SK-N-SH (cell line): ENCODE data around the gene RFX5. TPM values are rescaled to one million over a fixed set of nuclear protein-coding genes. Genes with fewer than 3 reads are reported as not detected.

Source experiments
- CTCF ChIA-PET: fragments of 300-600, 350-600 bp; formaldehyde crosslinking; extraction: SDS; loops from one replicate; lab custom pipeline; 2021; lab: Yijun Ruan, JAX
- POLR2A ChIA-PET: fragments of 350-600 bp; sonication (Branson Sonifier 250); formaldehyde crosslinking; extraction: SDS; loops from one replicate; lab custom pipeline; 2020; ENCODE audit warnings: antibody characterized with exemption, inconsistent platforms; lab: Yijun Ruan, JAX
- DNase-seq: peaks from one replicate; pipeline ENCODE4 v3.0.0; 2012
- H2AFZ ChIP-seq: fragments of 200-600 bp; sonication (generic); 2 replicates; pipeline ENCODE4 v1.8.1; 2016; ENCODE audit warnings: antibody characterized with exemption, mild to moderate bottlenecking, low read depth
- H3F3A ChIP-seq: fragments of 200-600 bp; sonication (generic); replicated peaks from 2 replicates; pipeline ENCODE3; 2016; ENCODE audit warnings: antibody characterized with exemption, mild to moderate bottlenecking; ENCODE audit not compliant: insufficient read depth
- H3K27ac ChIP-seq, 2 experiments: fragments of 200-500 bp in 1 of 2; fragments of 200-600 bp in 1 of 2; sonication (Bioruptor generic) in 1 of 2; sonication (generic), shearing (Covaris generic) in 1 of 2; 2 replicates each; pipeline versions ENCODE4 v1.5.1 to v1.6.1; 2014 to 2016; ENCODE audit warnings: low read depth in 2 of 2, inconsistent platforms in 1 of 2, low read length in 1 of 2, mild to moderate bottlenecking in 1 of 2, mixed read lengths in 1 of 2
- H3K27me3 ChIP-seq: fragments of 200-600 bp; sonication (generic), shearing (Covaris generic); 2 replicates; pipeline ENCODE4 v1.6.1; 2016; ENCODE audit warnings: mixed run types; ENCODE audit not compliant: insufficient read depth
- H3K36me3 ChIP-seq, 2 experiments: fragments of 200-500 bp in 1 of 2; fragments of 200-600 bp in 1 of 2; sonication (Bioruptor generic) in 1 of 2; sonication (generic) in 1 of 2; replicated peaks in 1 of 2; 2 replicates each; pipeline versions ENCODE3 to v1.5.1; 2014 to 2016; ENCODE audit warnings: low read length in 1 of 2, mild to moderate bottlenecking in 1 of 2; ENCODE audit not compliant: insufficient read depth in 2 of 2, control insufficient read depth in 1 of 2
- H3K4me1 ChIP-seq, 2 experiments: fragments of 200-500 bp in 1 of 2; fragments of 200-600 bp in 1 of 2; sonication (Bioruptor generic) in 1 of 2; sonication (generic), shearing (Covaris generic) in 1 of 2; 2 replicates each; pipeline versions ENCODE4 v1.5.1 to v1.6.1; 2014 to 2016; ENCODE audit warnings: low read depth in 1 of 2, low read length in 1 of 2, mixed run types in 1 of 2; ENCODE audit not compliant: insufficient read depth in 2 of 2, control insufficient read depth in 1 of 2
- H3K4me2 ChIP-seq: fragments of 200-600 bp; sonication (generic), shearing (Covaris generic); 2 replicates; pipeline ENCODE4 v1.6.1; 2017; ENCODE audit warnings: mixed run types
- H3K4me3 ChIP-seq, 2 experiments: fragments of 200-500 bp in 1 of 2; fragments of 200-600 bp in 1 of 2; sonication (Bioruptor generic) in 1 of 2; sonication (generic), shearing (Covaris generic) in 1 of 2; 2 replicates each; pipeline versions ENCODE4 v1.5.1 to v1.8.1; 2014 to 2016; ENCODE audit warnings: low read depth in 2 of 2, inconsistent platforms in 1 of 2, low read length in 1 of 2, mild to moderate bottlenecking in 1 of 2, mixed read lengths in 1 of 2, moderate library complexity in 1 of 2
- H3K79me2 ChIP-seq: fragments of 200-600 bp; sonication (generic); 2 replicates; pipeline ENCODE4 v1.8.1; 2017; ENCODE audit warnings: mild to moderate bottlenecking; ENCODE audit not compliant: insufficient read depth
- H3K9ac ChIP-seq: fragments of 200-600 bp; sonication (generic); 2 replicates; pipeline ENCODE4 v1.6.1; 2017; ENCODE audit warnings: mixed run types
- H3K9me2 ChIP-seq: fragments of 200-600 bp; sonication (generic); 2 replicates; pipeline ENCODE4 v1.6.1; 2017; ENCODE audit warnings: mixed run types
- H3K9me3 ChIP-seq: fragments of 200-600 bp; sonication (generic); 2 replicates; pipeline ENCODE4 v1.6.1; 2017; ENCODE audit warnings: mixed run types, mild to moderate bottlenecking, moderate library complexity
- H4K20me1 ChIP-seq: fragments of 200-600 bp; sonication (generic); 2 replicates; pipeline ENCODE4 v1.6.1; 2017; ENCODE audit warnings: mild to moderate bottlenecking, mixed run types; ENCODE audit not compliant: insufficient read depth
- CHD2 ChIP-seq: fragments of 150-350 bp; IDR thresholded peaks from 2 replicates; pipeline ENCODE4 v1.6.1; 2018; ENCODE audit warnings: low read length; ENCODE audit not compliant: partially characterized antibody
- ELF1 ChIP-seq: IDR thresholded peaks from 2 replicates; pipeline ENCODE4 v1.4.0; 2012
- EZH2phosphoT487 ChIP-seq: fragments of 200-600 bp; sonication (generic); IDR thresholded peaks from 2 replicates; pipeline ENCODE4 v1.6.1; 2017; ENCODE audit warnings: low read depth, mixed run types, mild to moderate bottlenecking, antibody characterized with exemption, moderate library complexity, borderline replicate concordance
- FOSL2 ChIP-seq: IDR thresholded peaks from 2 replicates; pipeline ENCODE4 v1.4.0; 2012; ENCODE audit warnings: low read depth, mild to moderate bottlenecking, moderate library complexity, borderline replicate concordance
- FOXJ3 ChIP-seq: sonication (generic); formaldehyde crosslinking; IDR thresholded peaks from 2 replicates; pipeline ENCODE4 v1.5.1; 2020; ENCODE audit warnings: mild to moderate bottlenecking, missing genetic modification reagents
- FOXM1 ChIP-seq: IDR thresholded peaks from 2 replicates; pipeline ENCODE4 v1.4.0; 2012; ENCODE audit warnings: low read depth, mild to moderate bottlenecking
- GABPA ChIP-seq: IDR thresholded peaks from 2 replicates; pipeline ENCODE4 v1.4.0; 2012; ENCODE audit warnings: low read depth, mild to moderate bottlenecking
- GATA2 ChIP-seq: sonication (generic); formaldehyde crosslinking; IDR thresholded peaks from 2 replicates; pipeline ENCODE4 v1.5.0; 2020; ENCODE audit warnings: mild to moderate bottlenecking, missing genetic modification reagents
- JUND ChIP-seq: IDR thresholded peaks from 2 replicates; pipeline ENCODE4 v1.4.0; 2012
- MEF2A ChIP-seq: IDR thresholded peaks from 2 replicates; pipeline ENCODE4 v1.4.0; 2012; ENCODE audit warnings: low read depth, borderline replicate concordance
- MXI1 ChIP-seq: IDR thresholded peaks from 2 replicates; pipeline ENCODE4 v1.6.1; 2012; ENCODE audit warnings: mild to moderate bottlenecking, low read depth, low read length, improper control_type of control experiment
- POLR2AphosphoS5 ChIP-seq: IDR thresholded peaks from 2 replicates; pipeline ENCODE4 v1.6.1; 2012; ENCODE audit warnings: low read depth, low read length
- RAD21 ChIP-seq: IDR thresholded peaks from 2 replicates; pipeline ENCODE4 v1.6.1; 2012; ENCODE audit warnings: mild to moderate bottlenecking, low read length
- RCOR1 ChIP-seq: fragments of 150-350 bp; IDR thresholded peaks from 2 replicates; pipeline ENCODE4 v1.6.1; 2017; ENCODE audit warnings: antibody characterized with exemption, low read length
- RFX5 ChIP-seq: IDR thresholded peaks from 2 replicates; pipeline ENCODE4 v1.6.1; 2012; ENCODE audit warnings: mild to moderate bottlenecking, improper control_type of control experiment, low read length
- RXRA ChIP-seq: IDR thresholded peaks from 2 replicates; pipeline ENCODE4 v1.4.0; 2012; ENCODE audit warnings: low read depth, mild to moderate bottlenecking, borderline replicate concordance
- SIN3A ChIP-seq: IDR thresholded peaks from 2 replicates; pipeline ENCODE4 v1.6.1; 2012; ENCODE audit warnings: low read depth, mild to moderate bottlenecking, low read length, moderate library complexity, borderline replicate concordance
- SMC3 ChIP-seq: IDR thresholded peaks from 2 replicates; pipeline ENCODE4 v1.6.1; 2012; ENCODE audit warnings: low read depth, low read length, improper control_type of control experiment
- TAF1 ChIP-seq: IDR thresholded peaks from 2 replicates; pipeline ENCODE4 v1.6.1; 2012; ENCODE audit warnings: low read depth, mild to moderate bottlenecking, low read length, moderate library complexity, borderline replicate concordance
- TCF12 ChIP-seq: IDR thresholded peaks from 2 replicates; pipeline ENCODE4 v1.4.0; 2012
- TEAD4 ChIP-seq: IDR thresholded peaks from 2 replicates; pipeline ENCODE4 v1.4.0; 2012; ENCODE audit warnings: mild to moderate bottlenecking, borderline replicate concordance; ENCODE audit not compliant: insufficient read depth
- YY1 ChIP-seq: IDR thresholded peaks from 2 replicates; pipeline ENCODE4 v1.4.0; 2012; ENCODE audit warnings: low read depth, mild to moderate bottlenecking
- WGBS: methylation state at CpG from one replicate; pipeline ENCODE4 v1.1.6; 2017; ENCODE audit warnings: low lambda C conversion rate; 5-methylcytosine and 5-hydroxymethylcytosine counted together
- polyA plus RNA-seq, 3 experiments: library from polyadenylated mRNA; depleted of rRNA; stranded (reverse); fragments of >200 nt; gene quantifications; 2 replicates each; pipeline ENCODE4 v1.2.3, GENCODE V29; 2012
- TF ChIP-seq, protein P1 (sequence below): IDR thresholded peaks from 2 replicates; pipeline ENCODE4 v1.4.0; 2012; ENCODE audit warnings: low read depth
- TF ChIP-seq, protein P2 (sequence below): fragments of 150-350 bp; IDR thresholded peaks from 2 replicates; pipeline ENCODE4 v1.6.1; 2016; ENCODE audit warnings: mild to moderate bottlenecking, low read depth, low read length
- TF ChIP-seq, protein P3 (sequence below): fragments of 200-600 bp; sonication (generic); IDR thresholded peaks from 2 replicates; pipeline ENCODE4 v1.6.1; 2017; ENCODE audit warnings: antibody characterized with exemption, mild to moderate bottlenecking, moderate library complexity
- TF ChIP-seq, protein P4 (sequence below): IDR thresholded peaks from 2 replicates; pipeline ENCODE4; 2012
- TF ChIP-seq, protein P5 (sequence below): IDR thresholded peaks from 2 replicates; pipeline ENCODE4 v1.4.0; 2012; ENCODE audit warnings: low read depth, borderline replicate concordance

Gene RFX5
- polyA plus RNA-seq, 1 of the 3 experiments (the other 2 are of a cell fraction), result 29.1 TPM

DNA sequence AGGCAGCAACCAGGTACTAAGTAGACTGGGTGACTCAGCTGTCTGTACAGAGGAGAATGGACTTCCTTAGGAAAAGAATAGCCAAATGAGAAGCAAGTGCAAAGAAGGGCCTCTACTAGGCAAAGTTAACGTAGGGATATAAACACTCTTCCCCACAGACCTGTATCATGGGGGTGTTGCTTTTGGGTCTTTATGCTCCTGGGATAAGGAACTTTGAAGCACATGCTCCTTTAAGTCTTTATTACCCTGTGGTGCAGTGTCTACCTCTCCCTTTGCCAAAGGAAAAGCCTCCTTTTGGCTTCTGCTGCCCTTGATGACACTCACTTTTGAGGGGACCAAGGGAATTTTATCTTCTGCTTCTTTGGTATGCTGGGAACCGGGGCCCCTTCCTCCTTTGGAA, 5.0 kb downstream of the RFX5 start (continued):
- no peak for TF ChIP-seq SIN3A
- TF ChIP-seq MXI1, result no peak
- TF ChIP-seq RFX5, result no peak
- TF ChIP-seq GATA2 (CRISPR knock-in tag), result no peak

DNA sequence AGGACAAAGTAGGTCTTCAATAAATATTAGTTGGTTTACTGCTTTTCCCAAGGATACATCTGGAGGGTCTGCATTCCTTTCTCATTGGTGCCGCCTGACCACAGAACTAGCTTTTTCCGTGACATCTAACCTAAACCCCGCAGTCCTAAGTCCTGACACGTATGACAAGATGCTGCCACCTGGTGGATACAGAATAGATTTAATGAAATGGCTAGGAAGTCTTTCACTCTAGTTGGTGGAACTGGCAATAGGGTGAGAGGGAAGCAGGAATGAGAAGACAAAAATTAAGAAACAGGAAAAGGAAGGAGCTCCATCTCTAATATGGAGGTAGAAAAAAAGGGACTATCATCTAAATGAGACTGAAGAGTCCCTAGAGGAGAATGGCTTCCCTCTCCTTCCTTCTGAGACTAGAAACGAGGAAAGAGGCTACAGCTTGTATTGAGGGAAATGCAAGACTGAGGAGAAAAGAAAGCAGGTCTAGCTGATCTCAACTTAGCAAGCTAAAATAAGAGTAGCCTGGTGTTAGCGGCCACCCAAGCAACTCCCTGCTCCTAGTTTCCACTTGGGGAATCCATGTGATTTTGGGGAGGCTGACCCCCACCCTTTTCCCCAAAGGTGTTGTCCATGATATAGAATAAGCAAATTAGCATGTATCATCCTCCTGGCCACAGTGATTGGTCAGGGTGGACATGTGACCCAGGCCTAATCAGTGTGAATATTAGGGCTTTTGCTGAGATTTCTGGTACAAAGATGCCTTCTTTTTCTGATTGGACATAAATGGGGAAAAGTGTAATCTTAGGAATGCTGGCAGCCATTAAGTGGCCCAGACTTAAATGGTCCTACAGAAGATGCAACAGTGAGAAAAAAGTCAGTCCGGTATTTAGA, 5.9 kb downstream of the RFX5 start:
- WGBS, result 38% methylated on average over 7 of the region's 7 CpGs
- Histone ChIP-seq H3K27me3 (no peaks in the 10 kb centered on the region), H3K9me3 (no peaks in the 10 kb centered on the region), H3K4me1 (peaks cover 6 to 7% of the 10 kb centered on the region in 2 experiments; a peak in 2 of 4 replicates), H3K4me2 (peak overlapping the region; percentile 29; the same call in 1 of the 2 replicates), H3K4me3 (no peak overlapping the region; a peak in 1 of 4 replicates), H3K79me2 (peaks cover 2% of the 10 kb centered on the region), H4K20me1 (no peaks in the 10 kb centered on the region), H2AFZ (no peak overlapping the region), H3K9me2 (no peaks in the 10 kb centered on the region), H3K27ac (peak overlapping the region; percentile 58 to 70), H3K36me3 (peaks cover 6 to 34% of the 10 kb centered on the region in 2 experiments), H3K9ac (no peak overlapping the region), H3F3A (peaks cover 11% of the 10 kb centered on the region)
- ChIA-PET POLR2A (interaction anchor here (0.7 to 1.9 kb wide), 4 partner anchors 14 to 60 kb away, joined by 3 to 10 read pairs (median 8); partner anchors contain the start of genes PI4KB and ZNF687), CTCF (interaction anchor here (0.6 to 11.2 kb wide), 53 partner anchors 11 to 769 kb away, joined by 3 to 309 read pairs (median 5); partner anchors contain the start of genes PI4KB, PSMB4, PSMD4 and VPS72)
- DNase-seq, result peak; percentile 67
- TF ChIP-seq FOXJ3 (CRISPR knock-in tag) (no peak), TCF12 (no peak), TAF1 (no peak), EZH2phosphoT487 (no peak), CHD2 (no peak), MEF2A (no peak), SIN3A (peak; percentile 63; the same call in 1 of the 2 replicates), YY1 (no peak), GABPA (no peak), GATA2 (CRISPR knock-in tag) (no peak), FOXM1 (no peak), RAD21 (peak; percentile 90), RCOR1 (no peak), FOSL2 (no peak), TEAD4 (no peak), SMC3 (peak; percentile 83), RXRA (no peak), MXI1 (no peak; the same call in 1 of the 2 replicates), RFX5 (peak; percentile 71; the same call in 1 of the 2 replicates), POLR2AphosphoS5 (no peak), JUND (no peak), ELF1 (no peak)
- TF ChIP-seq, protein P1, sequence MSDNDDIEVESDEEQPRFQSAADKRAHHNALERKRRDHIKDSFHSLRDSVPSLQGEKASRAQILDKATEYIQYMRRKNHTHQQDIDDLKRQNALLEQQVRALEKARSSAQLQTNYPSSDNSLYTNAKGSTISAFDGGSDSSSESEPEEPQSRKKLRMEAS, result no peak
- TF ChIP-seq, protein P2, sequence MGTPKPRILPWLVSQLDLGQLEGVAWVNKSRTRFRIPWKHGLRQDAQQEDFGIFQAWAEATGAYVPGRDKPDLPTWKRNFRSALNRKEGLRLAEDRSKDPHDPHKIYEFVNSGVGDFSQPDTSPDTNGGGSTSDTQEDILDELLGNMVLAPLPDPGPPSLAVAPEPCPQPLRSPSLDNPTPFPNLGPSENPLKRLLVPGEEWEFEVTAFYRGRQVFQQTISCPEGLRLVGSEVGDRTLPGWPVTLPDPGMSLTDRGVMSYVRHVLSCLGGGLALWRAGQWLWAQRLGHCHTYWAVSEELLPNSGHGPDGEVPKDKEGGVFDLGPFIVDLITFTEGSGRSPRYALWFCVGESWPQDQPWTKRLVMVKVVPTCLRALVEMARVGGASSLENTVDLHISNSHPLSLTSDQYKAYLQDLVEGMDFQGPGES, result no peak
- TF ChIP-seq, protein P3, sequence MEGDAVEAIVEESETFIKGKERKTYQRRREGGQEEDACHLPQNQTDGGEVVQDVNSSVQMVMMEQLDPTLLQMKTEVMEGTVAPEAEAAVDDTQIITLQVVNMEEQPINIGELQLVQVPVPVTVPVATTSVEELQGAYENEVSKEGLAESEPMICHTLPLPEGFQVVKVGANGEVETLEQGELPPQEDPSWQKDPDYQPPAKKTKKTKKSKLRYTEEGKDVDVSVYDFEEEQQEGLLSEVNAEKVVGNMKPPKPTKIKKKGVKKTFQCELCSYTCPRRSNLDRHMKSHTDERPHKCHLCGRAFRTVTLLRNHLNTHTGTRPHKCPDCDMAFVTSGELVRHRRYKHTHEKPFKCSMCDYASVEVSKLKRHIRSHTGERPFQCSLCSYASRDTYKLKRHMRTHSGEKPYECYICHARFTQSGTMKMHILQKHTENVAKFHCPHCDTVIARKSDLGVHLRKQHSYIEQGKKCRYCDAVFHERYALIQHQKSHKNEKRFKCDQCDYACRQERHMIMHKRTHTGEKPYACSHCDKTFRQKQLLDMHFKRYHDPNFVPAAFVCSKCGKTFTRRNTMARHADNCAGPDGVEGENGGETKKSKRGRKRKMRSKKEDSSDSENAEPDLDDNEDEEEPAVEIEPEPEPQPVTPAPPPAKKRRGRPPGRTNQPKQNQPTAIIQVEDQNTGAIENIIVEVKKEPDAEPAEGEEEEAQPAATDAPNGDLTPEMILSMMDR, result peak; percentile 77
- TF ChIP-seq, protein P4, sequence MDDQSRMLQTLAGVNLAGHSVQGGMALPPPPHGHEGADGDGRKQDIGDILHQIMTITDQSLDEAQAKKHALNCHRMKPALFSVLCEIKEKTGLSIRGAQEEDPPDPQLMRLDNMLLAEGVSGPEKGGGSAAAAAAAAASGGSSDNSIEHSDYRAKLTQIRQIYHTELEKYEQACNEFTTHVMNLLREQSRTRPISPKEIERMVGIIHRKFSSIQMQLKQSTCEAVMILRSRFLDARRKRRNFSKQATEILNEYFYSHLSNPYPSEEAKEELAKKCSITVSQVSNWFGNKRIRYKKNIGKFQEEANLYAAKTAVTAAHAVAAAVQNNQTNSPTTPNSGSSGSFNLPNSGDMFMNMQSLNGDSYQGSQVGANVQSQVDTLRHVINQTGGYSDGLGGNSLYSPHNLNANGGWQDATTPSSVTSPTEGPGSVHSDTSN, result no peak
- TF ChIP-seq, protein P5, sequence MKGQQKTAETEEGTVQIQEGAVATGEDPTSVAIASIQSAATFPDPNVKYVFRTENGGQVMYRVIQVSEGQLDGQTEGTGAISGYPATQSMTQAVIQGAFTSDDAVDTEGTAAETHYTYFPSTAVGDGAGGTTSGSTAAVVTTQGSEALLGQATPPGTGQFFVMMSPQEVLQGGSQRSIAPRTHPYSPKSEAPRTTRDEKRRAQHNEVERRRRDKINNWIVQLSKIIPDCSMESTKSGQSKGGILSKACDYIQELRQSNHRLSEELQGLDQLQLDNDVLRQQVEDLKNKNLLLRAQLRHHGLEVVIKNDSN, result peak; percentile 38; the same call in 1 of the 2 replicates
